Pancreas (tissue), 10 donors: ENCODE results near the gene GABBR2. TPM values are rescaled to one million over a fixed set of nuclear protein-coding genes. Genes with fewer than 3 reads are reported as not detected.

ENCODE experiments used
- ATAC-seq, 4 donors: fragments of 200-7000 bp; cut with Tn5 transposase; one replicate each; pipeline versions ENCODE4 v1.8.0 to v1.9.1; 2020; ENCODE audit warnings: mild to moderate bottlenecking in 4 of 4, moderate library complexity in 4 of 4
- DNase-seq, 6 donors: peaks; one replicate each; pipeline ENCODE4 v3.0.0-alpha.2; 2020
- FAIRE-seq: peaks from 2 replicates; lab custom pipeline; 2012; peaks lifted over from hg19 to GRCh38; lab: Jason Lieb, UNC
- H3K27ac ChIP-seq, 4 donors: fragments of 200-600 bp; sonication (generic); 1 replicate in 3 of 4; 2 replicates in 1 of 4; pipeline versions ENCODE4 v1.5.0 to v1.8.0; 2020
- H3K27me3 ChIP-seq, 4 donors: fragments of 200-600 bp; one replicate each; pipeline ENCODE4 v1.8.0; 2021
- H3K36me3 ChIP-seq, 3 donors: fragments of 200-600 bp; sonication (generic) in 1 of 3; one replicate each; pipeline versions ENCODE4 v1.5.0 to v1.8.0; 2020 to 2021
- H3K4me1 ChIP-seq, 3 donors: fragments of 200-600 bp; one replicate each; pipeline ENCODE4 v1.8.0; 2021
- H3K4me3 ChIP-seq, 4 donors: fragments of 200-600 bp; sonication (generic) in 2 of 4; one replicate each; pipeline versions ENCODE4 v1.5.0 to v1.8.0; 2020 to 2021
- H3K9me3 ChIP-seq, 4 donors: fragments of 200-600 bp; one replicate each; pipeline ENCODE4 v1.8.0; 2021
- CTCF ChIP-seq, 4 donors: fragments of 200-600 bp; sonication (generic) in 3 of 4; IDR thresholded peaks; one replicate each; pipeline versions ENCODE4 v1.5.0 to v1.8.0; 2021; ENCODE audit warnings: antibody characterized with exemption in 4 of 4
- WGBS, 2 donors: extraction: QIAGEN DNeasy Blood & Tissue Kit; methylation state at CpG; one replicate each; pipeline ENCODE4 v1.1.7; 2013; 5-methylcytosine and 5-hydroxymethylcytosine counted together
- intact Hi-C, 3 donors: fragments of 100-400 bp; cut with DNase I; formaldehyde crosslinking; loops; one replicate each; pipeline versions ENCODE4 v1.11.1 to v1.14.2; 2022
- polyA plus RNA-seq, 2 donors: library from polyadenylated mRNA; stranded (reverse); fragments of 200-250 nt; gene quantifications; one replicate each; pipeline ENCODE4 v1.2.3, GENCODE V29; 2013
- total RNA-seq, 6 donors: library from RNA; stranded (reverse); fragmentation: NEBNext Ultra II Directional in 4 of 6; extraction: Animal tissue kit (Norgen Biotek cat#: 25700) in 4 of 6; gene quantifications; one replicate each; pipeline versions ENCODE4 v1.2.1 to v1.2.4, GENCODE V29; 2021 to 2023
- donor health status: healthy with polysubstance abuse.
- donor health status: DM: no; HTN: no; CAD: no; lungs with moderate emphysema.
- donor health status: DM: no; HTN: no; CAD: no.
- donor health status: control.
- donor health status: control.
- donor health status: Bipolar disorder and iron deficiency.
- donor health status: DM: yes; HTN: yes; CAD: no.
- donor health status: DM: no; HTN: no; CAD: no.
- donor health status: DM: no; HTN: no; CAD: no.
- donor health status: DM: yes; HTN: yes; CAD: no.

The GABBR2 gene
- total and polyA plus RNA-seq, 8 donors, result 0.04 to 0.14 (median 0.07) TPM; not detected in 4

- no peak for FAIRE-seq
- no peaks in the 10 kb centered on the region for H3K27me3 ChIP-seq
- no peaks in the 10 kb centered on the region for H3K4me1 ChIP-seq
- no peak for ATAC-seq
- 76 to 81% methylated on average over 10 of the region's 10 CpGs for WGBS, 2 donors
- no peak overlapping the region for H3K4me3 ChIP-seq
- H3K36me3 ChIP-seq, result no peaks in the 10 kb centered on the region
- no peak for DNase-seq
- intact Hi-C loops, result no loop called here
- H3K27ac ChIP-seq, result no peak overlapping the region
- H3K9me3 ChIP-seq, result no peaks in the 10 kb centered on the region
- TF ChIP-seq CTCF (IDR thresholded peaks at IDR 0.05), result no peak
Observed at GRCh38 chr9:98642661-98643312, 65.9 kb downstream of the GABBR2 start.

- no peak for ATAC-seq
- intact Hi-C loops, result no loop called here
- H3K36me3 ChIP-seq, result no peaks in the 10 kb centered on the region
- H3K4me1 ChIP-seq, result no peaks in the 10 kb centered on the region
- no peak overlapping the region for H3K27ac ChIP-seq
- H3K4me3 ChIP-seq, result no peak overlapping the region
- WGBS, 2 donors, result 79 to 82% methylated on average over 10 of the region's 10 CpGs
- no peaks in the 10 kb centered on the region for H3K9me3 ChIP-seq
- no peak for TF ChIP-seq CTCF (IDR thresholded peaks at IDR 0.05)
- no peak for FAIRE-seq
- H3K27me3 ChIP-seq, result no peaks in the 10 kb centered on the region
- DNase-seq, result no peak
Observed at GRCh38 chr9:98641695-98642094, 67.0 kb downstream of the GABBR2 start.

DNA sequence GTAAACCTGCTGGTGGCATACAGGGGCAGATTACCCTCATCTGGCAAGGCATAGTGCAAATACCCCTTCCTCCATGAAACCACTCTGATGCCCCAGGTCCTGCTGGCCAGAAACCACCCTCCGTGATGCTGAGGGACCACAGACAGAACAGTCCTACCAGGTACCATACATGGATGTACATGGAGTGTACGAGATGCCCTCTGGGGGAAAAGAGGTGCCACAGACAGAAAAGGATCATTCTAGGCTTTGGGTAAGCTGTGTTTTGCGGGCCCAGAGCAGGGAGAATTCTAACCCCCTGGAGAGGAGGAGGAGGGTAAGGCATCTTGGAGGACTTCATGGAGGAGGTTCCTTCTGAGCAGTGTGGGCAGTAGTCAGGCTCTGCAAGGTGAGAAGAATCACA, 68.3 kb downstream of the GABBR2 start:
- Histone ChIP-seq H3K36me3 (no peaks in the 10 kb centered on the region), H3K4me3 (no peak overlapping the region), H3K4me1 (no peaks in the 10 kb centered on the region), H3K9me3 (no peaks in the 10 kb centered on the region), H3K27ac (no peak overlapping the region), H3K27me3 (no peaks in the 10 kb centered on the region)
- ATAC-seq (no peak), FAIRE-seq (no peak), DNase-seq (no peak)
- no peak for TF ChIP-seq CTCF (IDR thresholded peaks at IDR 0.05)
- intact Hi-C loops, result no loop called here
- WGBS, 2 donors, result 85 to 88% methylated on average over 3 of the region's 3 CpGs

GRCh38 chr9:98639133-98639532, 69.6 kb downstream of the GABBR2 start:
- ATAC-seq (no peak), FAIRE-seq (no peak), DNase-seq (no peak)
- no peaks in the 10 kb centered on the region for H3K9me3 ChIP-seq
- no peaks in the 10 kb centered on the region for H3K4me1 ChIP-seq
- TF ChIP-seq CTCF (IDR thresholded peaks at IDR 0.05), result no peak
- intact Hi-C loops, result no loop called here
- H3K27me3 ChIP-seq, result no peaks in the 10 kb centered on the region
- 86 to 89% methylated on average over 1 of the region's 1 CpG for WGBS, 2 donors
- H3K36me3 ChIP-seq, result no peaks in the 10 kb centered on the region
- H3K4me3 ChIP-seq, result no peak overlapping the region
- no peak overlapping the region for H3K27ac ChIP-seq

- Histone ChIP-seq H3K9me3 (no peaks in the 10 kb centered on the region), H3K27ac (no peak overlapping the region), H3K36me3 (no peaks in the 10 kb centered on the region), H3K4me1 (no peaks in the 10 kb centered on the region), H3K27me3 (no peaks in the 10 kb centered on the region), H3K4me3 (no peak overlapping the region)
- no peak for FAIRE-seq
- 0 to 65% methylated on average over 1 of the region's 1 CpG for WGBS, 2 donors
- DNase-seq, result no peak
- intact Hi-C loops, result no loop called here
- no peak for TF ChIP-seq CTCF (IDR thresholded peaks at IDR 0.05)
- ATAC-seq, result no peak
Observed at GRCh38 chr9:98637381-98637780, 71.4 kb downstream of the GABBR2 start.
